GM19025 (cell line): Measurements from ENCODE around the gene KLHL36.
"Not testable (repeated sequence)": the region's sequence is repeated elsewhere in the genome, so short reads cannot be mapped to it uniquely, and the experiment has no call there.

Experiments
- ATAC-seq: cut with Tn5 transposase; IDR thresholded peaks from one replicate; pipeline ENCODE4 v1.9.1; 2021; ENCODE audit warnings: mild to moderate bottlenecking, low read depth, moderate library complexity; ENCODE audit not compliant: unreplicated experiment

Gene KLHL36

GRCh38 chr16:84614968-84615813, 33.1 kb upstream of the KLHL36 start:
- ATAC-seq, result no peak

- ATAC-seq, result no peak
Observed at GRCh38 chr16:84616515-84616914, 31.8 kb upstream of the KLHL36 start.

GRCh38 chr16:84617041-84617790, 31.1 kb upstream of the KLHL36 start:
- ATAC-seq, result peak; percentile 17

- peak; percentile 87 for ATAC-seq
Observed at GRCh38 chr16:84617791-84618580, 30.3 kb upstream of the KLHL36 start, which contains the start of gene COTL1. Gene COTL1, minus strand, starts transcription at chr16:84618078. Its CDS starts 164 bp downstream, at chr16:84617914.

- no peak for ATAC-seq
Observed at GRCh38 chr16:84618581-84619460, 29.5 kb upstream of the KLHL36 start.

GRCh38 chr16:84620913-84621312, 27.4 kb upstream of the KLHL36 start:
- not testable (repeated sequence) for ATAC-seq

- ATAC-seq, result no peak
Observed at GRCh38 chr16:84625556-84625955, 22.8 kb upstream of the KLHL36 start.

GRCh38 chr16:84628226-84628731, 20.0 kb upstream of the KLHL36 start:
- no peak for ATAC-seq

GRCh38 chr16:84629580-84629979, 18.7 kb upstream of the KLHL36 start:
- ATAC-seq, result no peak

GRCh38 chr16:84630009-84630408, 18.3 kb upstream of the KLHL36 start:
- no peak for ATAC-seq

- no peak for ATAC-seq
Observed at GRCh38 chr16:84630446-84631152, 17.7 kb upstream of the KLHL36 start.

- ATAC-seq, result no peak
Observed at GRCh38 chr16:84631153-84631466, 17.2 kb upstream of the KLHL36 start.

GRCh38 chr16:84631886-84632285, 16.4 kb upstream of the KLHL36 start:
- no peak for ATAC-seq

GRCh38 chr16:84632862-84633261, 15.4 kb upstream of the KLHL36 start:
- ATAC-seq, result not testable (repeated sequence)

GRCh38 chr16:84633622-84634021, 14.7 kb upstream of the KLHL36 start:
- no peak for ATAC-seq

GRCh38 chr16:84635702-84636101, 12.6 kb upstream of the KLHL36 start:
- ATAC-seq, result no peak

- no peak for ATAC-seq
Observed at GRCh38 chr16:84637709-84638108, 10.6 kb upstream of the KLHL36 start.

GRCh38 chr16:84638231-84638806, 10.0 kb upstream of the KLHL36 start:
- no peak for ATAC-seq

- ATAC-seq, result no peak
Observed at GRCh38 chr16:84640145-84640544, 8.2 kb upstream of the KLHL36 start.
